PC-3 (cell line): ENCODE data around the gene ABCC11. TPM values are rescaled to one million over a fixed set of nuclear protein-coding genes. Genes with fewer than 3 reads are reported as not detected.

Source experiments
- ATAC-seq: fragments of 200-7000 bp; cut with Tn5 transposase; 2 replicates; pipeline ENCODE4 v1.9.1; 2020; ENCODE audit warnings: mild to moderate bottlenecking, moderate library complexity
- BruUV-seq: library from RNA; stranded (reverse); fragments of 400-500 nt; replicated peaks from 2 replicates; lab custom pipeline; 2021; lab: Mats Ljungman, UMichigan
- CTCF ChIA-PET: fragments of 300-600 bp; sonication (Branson Sonifier 250); formaldehyde crosslinking; loops from one replicate; lab custom pipeline; 2022; ENCODE audit warnings: antibody characterized with exemption; lab: Charles Lee
- POLR2A ChIA-PET: fragments of 300-600 bp; sonication (Branson Sonifier 250); formaldehyde crosslinking; loops from one replicate; lab custom pipeline; 2022; ENCODE audit warnings: antibody characterized with exemption; ENCODE audit not compliant: unreplicated experiment; lab: Charles Lee
- DNase-seq: peaks from one replicate; pipeline ENCODE4 v3.0.0-alpha.2; 2015
- H2AFZ ChIP-seq: fragments of 300-600 bp; sonication (generic); 2 replicates; pipeline ENCODE4 v1.6.0; 2016; ENCODE audit warnings: antibody characterized with exemption, low read length
- H3F3A ChIP-seq: fragments of 300-600 bp; sonication (generic); one replicate; pipeline ENCODE4 v1.6.0; 2017; ENCODE audit warnings: antibody characterized with exemption, low read length, control low read depth, mild to moderate bottlenecking; ENCODE audit not compliant: unreplicated experiment
- H3K27ac ChIP-seq: fragments of 300-600 bp; sonication (generic); 2 replicates; pipeline ENCODE4 v1.5.1; 2016; ENCODE audit warnings: mild to moderate bottlenecking, low read length
- H3K27me3 ChIP-seq: fragments of 300-600 bp; sonication (generic); 2 replicates; pipeline ENCODE4 v1.6.1; 2016; ENCODE audit warnings: low read length, mixed read lengths
- H3K36me3 ChIP-seq: fragments of 300-600 bp; sonication (generic); 2 replicates; pipeline ENCODE4 v1.6.1; 2016; ENCODE audit warnings: low read depth, mixed run types, low read length, mixed read lengths
- H3K4me1 ChIP-seq: fragments of 300-600 bp; sonication (generic); 2 replicates; pipeline ENCODE4 v1.5.1; 2016; ENCODE audit warnings: low read length; ENCODE audit not compliant: insufficient read depth
- H3K4me2 ChIP-seq: fragments of 300-600 bp; sonication (generic); 2 replicates; pipeline ENCODE4 v1.6.0; 2016; ENCODE audit warnings: low read length
- H3K4me3 ChIP-seq: fragments of 300-600 bp; sonication (generic); 2 replicates; pipeline ENCODE4 v1.5.1; 2016; ENCODE audit warnings: mild to moderate bottlenecking, low read length, mixed read lengths
- H3K79me2 ChIP-seq: fragments of 300-600 bp; sonication (generic); 2 replicates; pipeline ENCODE4 v1.6.1; 2017; ENCODE audit warnings: low read length, mixed read lengths
- H3K9ac ChIP-seq: fragments of 300-600 bp; sonication (generic); 2 replicates; pipeline ENCODE4 v1.6.0; 2016; ENCODE audit warnings: mild to moderate bottlenecking, low read length
- H3K9me2 ChIP-seq: fragments of 300-600 bp; sonication (generic); replicated peaks from 2 replicates; pipeline ENCODE4 v1.6.1; 2016; ENCODE audit warnings: mixed run types, low read length, mixed read lengths
- H3K9me3 ChIP-seq: fragments of 300-600 bp; sonication (generic); 2 replicates; pipeline ENCODE4 v1.6.1; 2016; ENCODE audit warnings: low read length, mixed read lengths
- H4K20me1 ChIP-seq: fragments of 300-600 bp; sonication (generic); 2 replicates; pipeline ENCODE4 v1.6.1; 2016; ENCODE audit warnings: low read length, mixed read lengths
- CTCF ChIP-seq: fragments of 300-600 bp; sonication (generic); conservative IDR thresholded peaks from 2 replicates; pipeline ENCODE4 v1.5.1; 2017; ENCODE audit warnings: antibody characterized with exemption, low read depth, mild to moderate bottlenecking, low read length
- EZH2 ChIP-seq: fragments of 300-600 bp; sonication (generic); IDR thresholded peaks from one replicate; pipeline ENCODE4 v1.6.1; 2017; ENCODE audit warnings: antibody characterized with exemption, mild to moderate bottlenecking, low read length; ENCODE audit not compliant: unreplicated experiment
- EZH2phosphoT487 ChIP-seq: fragments of 300-600 bp; sonication (generic); IDR thresholded peaks from 2 replicates; pipeline ENCODE4 v1.6.1; 2018; ENCODE audit warnings: mild to moderate bottlenecking, antibody characterized with exemption, low read length, borderline replicate concordance
- intact Hi-C: fragments of 100-400 bp; cut with micrococcal nuclease; formaldehyde crosslinking; loops from 2 replicates; pipeline ENCODE4 v1.9.0; 2023
- total RNA-seq: library from RNA; depleted of rRNA; stranded (reverse); fragments of >200 nt; gene quantifications from 2 replicates; pipeline ENCODE4 v1.2.3, GENCODE V29; 2014

The ABCC11 gene
- total RNA-seq, 1 experiment from 2014 or later, result 0.26 TPM

DNA sequence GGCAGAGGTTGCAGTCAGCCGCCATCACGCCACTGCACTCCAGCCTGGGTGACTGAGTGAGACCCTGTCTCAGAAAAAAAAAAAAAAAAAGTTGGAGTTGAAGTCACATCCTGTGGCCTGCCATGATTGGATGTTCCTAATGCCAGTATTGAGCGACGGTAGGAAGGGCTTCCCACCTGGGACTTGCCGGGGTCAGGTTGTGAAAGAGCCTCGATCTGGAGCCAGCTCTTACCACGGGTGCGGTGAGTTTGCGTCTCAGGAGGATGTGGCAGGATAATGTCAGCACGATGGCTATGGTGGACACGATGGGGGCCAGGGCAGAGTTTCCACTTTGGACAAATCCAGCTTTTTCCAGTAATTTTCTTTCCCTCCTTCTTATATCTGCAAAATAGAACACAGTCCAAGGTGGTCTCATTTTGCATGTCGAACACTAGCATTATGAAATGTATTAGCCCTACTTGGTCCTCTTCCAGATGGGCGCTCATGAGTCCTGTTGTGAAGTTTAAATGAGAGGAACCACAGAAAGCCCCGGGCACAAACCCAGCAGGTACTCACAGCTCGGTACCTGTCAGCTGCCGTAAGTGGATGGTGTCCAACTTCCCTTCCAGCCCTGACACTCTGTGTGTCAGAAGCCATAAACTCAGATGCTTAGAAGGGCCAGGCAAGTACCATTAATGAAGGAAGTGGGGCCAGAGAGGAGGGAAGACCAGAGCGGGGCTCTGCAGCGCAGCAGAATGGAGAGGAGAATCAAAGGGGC is 113.7 kb downstream of the ABCC11 start:
- H4K20me1 ChIP-seq, result no peaks in the 10 kb centered on the region
- H3K9me3 ChIP-seq, result no peaks in the 10 kb centered on the region
- no peaks in the 10 kb centered on the region for H3K9me2 ChIP-seq
- no peak overlapping the region for H2AFZ ChIP-seq
- no TSS peak for BruUV-seq
- H3K4me1 ChIP-seq, result peaks cover 26% of the 10 kb centered on the region
- peaks cover under 1% of the 10 kb centered on the region for H3F3A ChIP-seq
- DNase-seq (no peak), ATAC-seq (no peak)
- H3K27ac ChIP-seq, result no peak overlapping the region
- H3K36me3 ChIP-seq, result no peaks in the 10 kb centered on the region
- H3K79me2 ChIP-seq, result no peaks in the 10 kb centered on the region
- H3K4me2 ChIP-seq, result no peak overlapping the region
- intact Hi-C loops, result no loop called here
- TF ChIP-seq EZH2 (no peak), EZH2phosphoT487 (no peak), CTCF (no peak)
- POLR2A ChIA-PET, result no interaction called here
- no peak overlapping the region for H3K9ac ChIP-seq
- no peaks in the 10 kb centered on the region for H3K27me3 ChIP-seq
- H3K4me3 ChIP-seq, result no peak overlapping the region
- CTCF ChIA-PET, result no interaction called here

GRCh38 chr16:48132696-48133095 is 114.6 kb downstream of the ABCC11 start:
- intact Hi-C loops, result no loop called here
- no peak for DNase-seq
- H3F3A ChIP-seq, result peaks cover 8% of the 10 kb centered on the region
- H3K9me3 ChIP-seq, result no peaks in the 10 kb centered on the region
- BruUV-seq, result no TSS peak
- H3K79me2 ChIP-seq, result no peaks in the 10 kb centered on the region
- no peaks in the 10 kb centered on the region for H3K36me3 ChIP-seq
- H4K20me1 ChIP-seq, result no peaks in the 10 kb centered on the region
- H3K27ac ChIP-seq, result no peak overlapping the region
- no peak overlapping the region for H3K9ac ChIP-seq
- CTCF ChIA-PET, result no interaction called here
- TF ChIP-seq EZH2, result no peak
- TF ChIP-seq EZH2phosphoT487, result no peak
- TF ChIP-seq CTCF, result no peak
- no peak overlapping the region for H3K4me3 ChIP-seq
- POLR2A ChIA-PET, result no interaction called here
- ATAC-seq, result no peak
- no peak overlapping the region for H2AFZ ChIP-seq
- no peaks in the 10 kb centered on the region for H3K9me2 ChIP-seq
- no peaks in the 10 kb centered on the region for H3K27me3 ChIP-seq
- peaks cover 35% of the 10 kb centered on the region for H3K4me1 ChIP-seq
- no peak overlapping the region for H3K4me2 ChIP-seq
